ENCODE data around the gene EIF6.

DNA sequence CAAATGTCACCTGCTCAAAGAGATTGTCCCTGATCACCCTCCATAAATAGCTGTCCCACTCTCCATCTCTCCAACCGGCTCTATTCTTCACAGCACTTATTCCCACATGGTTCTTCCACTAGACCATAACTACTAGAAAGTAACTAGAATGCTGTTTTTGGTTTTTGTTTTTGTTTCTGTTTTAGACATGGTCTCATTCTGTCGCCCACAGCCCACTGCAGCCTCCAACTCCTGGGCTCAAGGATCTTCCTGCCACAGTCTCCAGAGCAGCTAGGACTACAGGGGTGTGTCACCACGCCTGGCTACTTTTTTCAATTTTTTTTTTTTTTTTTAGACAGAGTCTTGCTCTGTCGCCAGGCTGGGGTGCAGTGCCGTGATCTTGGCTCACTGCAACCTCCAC lies 45.8 kb downstream of the EIF6 start:
- TF ChIP-seq, protein P1, sequence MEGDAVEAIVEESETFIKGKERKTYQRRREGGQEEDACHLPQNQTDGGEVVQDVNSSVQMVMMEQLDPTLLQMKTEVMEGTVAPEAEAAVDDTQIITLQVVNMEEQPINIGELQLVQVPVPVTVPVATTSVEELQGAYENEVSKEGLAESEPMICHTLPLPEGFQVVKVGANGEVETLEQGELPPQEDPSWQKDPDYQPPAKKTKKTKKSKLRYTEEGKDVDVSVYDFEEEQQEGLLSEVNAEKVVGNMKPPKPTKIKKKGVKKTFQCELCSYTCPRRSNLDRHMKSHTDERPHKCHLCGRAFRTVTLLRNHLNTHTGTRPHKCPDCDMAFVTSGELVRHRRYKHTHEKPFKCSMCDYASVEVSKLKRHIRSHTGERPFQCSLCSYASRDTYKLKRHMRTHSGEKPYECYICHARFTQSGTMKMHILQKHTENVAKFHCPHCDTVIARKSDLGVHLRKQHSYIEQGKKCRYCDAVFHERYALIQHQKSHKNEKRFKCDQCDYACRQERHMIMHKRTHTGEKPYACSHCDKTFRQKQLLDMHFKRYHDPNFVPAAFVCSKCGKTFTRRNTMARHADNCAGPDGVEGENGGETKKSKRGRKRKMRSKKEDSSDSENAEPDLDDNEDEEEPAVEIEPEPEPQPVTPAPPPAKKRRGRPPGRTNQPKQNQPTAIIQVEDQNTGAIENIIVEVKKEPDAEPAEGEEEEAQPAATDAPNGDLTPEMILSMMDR (conservative IDR thresholded peaks at IDR 0.05; ENCODE audit: low read depth, low read length), result no peak
- TF ChIP-seq EZH2 (IDR thresholded peaks at IDR 0.05; ENCODE audit: borderline replicate concordance, low read depth, low read length, poor library complexity, severe bottlenecking), result no peak
